ENCODE results near the gene ATOH7.
"Not testable (repeated sequence)": the region's sequence is repeated elsewhere in the genome, so short reads cannot be mapped to it uniquely, and the experiment has no call there.

The ATOH7 gene

DNA sequence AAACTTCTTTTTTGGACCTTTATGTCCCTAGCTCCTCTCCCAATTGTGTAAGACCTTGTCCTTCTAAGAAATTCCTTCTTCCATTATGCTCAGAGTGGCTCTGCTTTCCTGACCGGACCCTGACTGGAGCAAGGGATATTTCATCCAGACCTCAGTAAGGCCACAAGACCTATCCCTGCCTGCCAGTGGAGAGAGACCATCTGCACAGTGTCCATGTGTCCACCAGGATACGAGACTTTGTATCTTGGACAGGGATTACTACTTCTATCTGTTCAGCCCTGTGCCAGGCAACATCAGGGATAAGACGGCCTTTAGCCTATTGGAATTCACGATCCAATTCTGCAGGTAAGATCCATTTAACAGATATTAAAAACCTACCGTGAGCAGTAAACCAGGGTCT, 7.2 kb upstream of the ATOH7 start:
- Histone ChIP-seq H3K4me3 (no peak overlapping the region), H3K27ac (no peak overlapping the region)

- Histone ChIP-seq H3K27ac (no peak overlapping the region), H3K4me3 (no peak overlapping the region)
Measured at GRCh38 chr10:68238371-68238770, 6.5 kb upstream of the ATOH7 start.

- no peak overlapping the region for H3K27ac ChIP-seq
- H3K4me3 ChIP-seq: no peak overlapping the region
Measured at GRCh38 chr10:68237173-68237572, 5.3 kb upstream of the ATOH7 start.

DNA sequence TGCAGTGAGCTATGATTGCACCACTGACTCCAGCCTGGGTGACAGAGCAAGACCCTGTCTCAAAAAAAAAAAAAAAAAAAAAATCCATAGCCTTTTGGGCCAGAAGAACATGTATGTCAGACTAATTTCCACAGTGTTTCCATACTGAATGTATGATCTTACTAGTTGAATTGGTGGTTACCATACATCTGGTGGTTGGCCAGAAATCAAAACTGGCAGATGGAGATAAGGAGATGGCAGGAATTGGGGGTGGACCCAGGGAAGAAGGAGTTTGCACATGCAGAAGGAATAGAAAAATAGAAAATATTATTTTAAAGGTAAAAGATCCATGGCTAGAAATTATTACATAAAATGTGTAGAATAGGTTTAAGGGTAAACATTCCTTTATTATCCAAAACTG, 3.7 kb upstream of the ATOH7 start:
- Histone ChIP-seq H3K4me3 (no peak overlapping the region), H3K27ac (no peak overlapping the region)

DNA sequence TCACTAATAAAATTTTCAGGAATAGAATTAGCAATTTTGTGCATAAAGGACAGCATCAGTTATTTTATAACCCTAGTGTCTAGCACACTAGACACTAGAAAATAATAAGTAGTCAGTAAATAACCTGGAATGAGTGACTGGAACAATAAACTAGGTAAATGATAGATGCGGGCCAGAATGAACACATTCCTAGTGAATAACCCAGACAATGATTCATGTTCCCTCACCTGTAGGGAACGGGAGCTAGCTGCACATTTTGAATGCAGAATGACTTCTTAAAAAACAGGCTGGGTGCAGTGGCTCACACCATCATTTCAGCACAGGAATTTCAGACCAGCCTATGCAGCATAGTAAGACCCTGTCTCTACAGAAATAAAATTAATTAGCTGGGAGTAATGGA, 3.2 kb upstream of the ATOH7 start:
- Histone ChIP-seq H3K4me3 (no peak overlapping the region), H3K27ac (no peak overlapping the region)

GRCh38 chr10:68233046-68233445, 1.1 kb upstream of the ATOH7 start:
- Histone ChIP-seq H3K4me3 (no peak overlapping the region), H3K27ac (no peak overlapping the region)

DNA sequence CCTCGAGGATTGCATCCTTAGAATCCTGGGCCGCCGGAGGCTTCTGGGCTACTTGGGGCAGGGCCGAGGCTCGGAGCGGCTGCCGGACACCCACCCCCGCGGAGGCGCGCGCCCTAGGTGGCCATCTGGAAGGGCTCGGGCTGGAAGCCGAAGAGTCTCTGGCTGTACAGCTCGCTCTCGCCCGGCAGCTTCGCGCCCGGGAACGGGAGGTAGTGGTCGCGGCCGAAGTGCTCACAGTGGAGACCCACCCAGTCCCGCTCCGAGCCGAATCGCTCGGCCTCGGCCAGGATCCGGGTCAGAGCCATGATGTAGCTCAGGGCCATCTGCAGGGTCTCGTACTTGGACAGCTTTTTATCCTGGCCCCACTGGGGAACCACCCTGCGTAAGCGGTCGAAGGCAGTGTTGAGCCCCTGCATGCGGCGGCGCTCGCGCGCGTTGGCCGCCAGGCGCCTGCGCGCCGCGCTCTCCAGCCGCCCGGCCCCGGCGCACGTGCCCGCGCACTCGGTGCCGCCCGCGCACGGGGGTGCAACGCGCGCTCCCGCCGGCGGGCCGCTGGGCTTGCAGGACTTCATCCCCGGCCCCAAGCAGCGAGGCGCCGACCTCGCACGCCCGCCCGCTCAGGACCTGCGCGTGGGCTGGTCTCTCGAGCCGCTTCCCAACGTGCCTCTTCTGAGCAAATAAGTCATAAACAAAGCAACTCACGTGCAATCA, 652 bp downstream of the ATOH7 start:
- Histone ChIP-seq H3K4me3 (peak overlapping the region; percentile 37 to 58 (median 53)), H3K27ac (peak overlapping the region in 11 of 21 experiments; percentile 5 to 67 (median 30))

DNA sequence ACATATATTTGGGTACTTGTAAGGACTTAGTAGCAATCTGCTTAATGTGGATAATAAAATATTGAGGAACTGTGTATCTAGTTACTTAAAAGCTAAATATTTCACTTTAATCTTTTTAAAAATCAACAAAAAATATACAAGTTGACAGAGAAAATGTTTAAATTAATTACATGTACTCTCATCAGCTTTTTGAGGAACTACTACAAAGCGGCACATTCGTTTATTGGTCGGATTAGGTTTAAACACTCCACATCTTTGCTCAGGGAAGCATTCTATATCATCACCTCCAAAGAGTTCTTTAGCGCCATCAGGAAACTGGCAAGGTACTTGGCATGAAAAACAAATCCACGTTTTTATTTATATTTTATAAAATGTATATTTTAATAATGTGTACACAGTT, 1.6 kb downstream of the ATOH7 start:
- no peak overlapping the region for H3K4me3 ChIP-seq
- H3K27ac ChIP-seq: no peak overlapping the region

GRCh38 chr10:68224810-68225209, 7.1 kb downstream of the ATOH7 start:
- Histone ChIP-seq H3K4me3 (no peak overlapping the region), H3K27ac (no peak overlapping the region)

GRCh38 chr10:68223535-68224165, 8.3 kb downstream of the ATOH7 start:
- Histone ChIP-seq H3K27ac (no peak overlapping the region), H3K4me3 (no peak overlapping the region)

GRCh38 chr10:68222391-68222790, 9.5 kb downstream of the ATOH7 start:
- Histone ChIP-seq H3K27ac (no peak overlapping the region), H3K4me3 (no peak overlapping the region)

GRCh38 chr10:68221196-68221595, 10.7 kb downstream of the ATOH7 start:
- no peak overlapping the region for H3K4me3 ChIP-seq
- H3K27ac ChIP-seq: no peak overlapping the region

DNA sequence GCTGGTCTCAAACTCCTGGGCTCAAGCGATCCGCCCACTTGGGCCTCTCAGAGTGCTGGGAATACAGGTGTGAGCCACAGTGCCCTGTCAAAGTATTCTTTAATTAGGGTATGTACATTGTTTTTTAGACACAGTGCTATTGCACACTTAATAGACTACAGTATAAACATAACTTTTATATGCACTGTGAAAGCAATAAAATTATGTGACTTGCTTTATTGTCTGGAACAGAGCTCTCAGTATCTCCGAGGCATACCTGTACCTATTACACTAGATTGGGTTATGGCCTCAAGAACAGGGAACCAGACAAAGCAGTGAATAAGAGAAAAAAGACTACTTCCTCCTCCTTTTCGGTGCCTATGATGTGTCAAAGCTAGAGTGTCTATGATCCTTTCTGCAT, 13.1 kb downstream of the ATOH7 start:
- Histone ChIP-seq H3K4me3 (no peak overlapping the region), H3K27ac (no peak overlapping the region)

- Histone ChIP-seq H3K4me3 (no peak overlapping the region), H3K27ac (no peak overlapping the region)
Measured at GRCh38 chr10:68212721-68213352, 19.1 kb downstream of the ATOH7 start.

DNA sequence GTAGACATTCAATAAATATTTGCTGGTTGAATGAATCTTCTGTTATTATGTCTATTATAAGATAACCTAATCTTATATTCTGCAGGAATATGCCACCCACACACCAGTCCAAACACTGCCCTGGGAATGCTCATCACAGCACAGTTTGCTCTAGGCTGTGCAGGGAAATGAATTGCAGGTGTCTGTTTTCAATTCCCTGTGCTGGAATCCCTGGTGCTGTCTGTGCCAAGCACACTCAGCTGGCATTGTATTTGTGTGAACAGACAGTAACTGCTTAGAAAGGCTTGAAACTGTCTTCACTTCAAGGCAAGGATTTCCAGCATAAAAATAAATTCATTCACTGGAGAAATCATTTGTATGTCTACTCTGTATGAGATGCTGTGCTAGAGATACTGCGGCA, 20.2 kb downstream of the ATOH7 start:
- Histone ChIP-seq H3K27ac (no peak overlapping the region), H3K4me3 (no peak overlapping the region)

GRCh38 chr10:68208424-68209042, 23.4 kb downstream of the ATOH7 start:
- no peak overlapping the region for H3K27ac ChIP-seq
- H3K4me3 ChIP-seq: no peak overlapping the region

- no peak overlapping the region for H3K4me3 ChIP-seq
- H3K27ac ChIP-seq: no peak overlapping the region
Measured at GRCh38 chr10:68202960-68203353, 29.0 kb downstream of the ATOH7 start.

GRCh38 chr10:68196701-68197100, 35.2 kb downstream of the ATOH7 start:
- no peak overlapping the region for H3K4me3 ChIP-seq
- no peak overlapping the region for H3K27ac ChIP-seq

GRCh38 chr10:68195776-68196175, 36.1 kb downstream of the ATOH7 start:
- not testable (repeated sequence) for H3K27ac ChIP-seq, H3K4me3 ChIP-seq

GRCh38 chr10:68194290-68194689, 37.6 kb downstream of the ATOH7 start:
- Histone ChIP-seq H3K27ac (no peak overlapping the region), H3K4me3 (no peak overlapping the region)

GRCh38 chr10:68192113-68192512, 39.8 kb downstream of the ATOH7 start:
- Histone ChIP-seq H3K4me3 (no peak overlapping the region), H3K27ac (no peak overlapping the region)

Data from skin epidermis (tissue), 12 donors.